ENCODE measurements around the gene CCP110. TPM values are rescaled to one million over a fixed set of nuclear protein-coding genes. Genes with fewer than 3 reads are reported as not detected.

CCP110 gene
- total and polyA plus RNA-seq, 5 donors from 2014 or later = 7.1 to 13.0 (median 9.5) TPM

DNA sequence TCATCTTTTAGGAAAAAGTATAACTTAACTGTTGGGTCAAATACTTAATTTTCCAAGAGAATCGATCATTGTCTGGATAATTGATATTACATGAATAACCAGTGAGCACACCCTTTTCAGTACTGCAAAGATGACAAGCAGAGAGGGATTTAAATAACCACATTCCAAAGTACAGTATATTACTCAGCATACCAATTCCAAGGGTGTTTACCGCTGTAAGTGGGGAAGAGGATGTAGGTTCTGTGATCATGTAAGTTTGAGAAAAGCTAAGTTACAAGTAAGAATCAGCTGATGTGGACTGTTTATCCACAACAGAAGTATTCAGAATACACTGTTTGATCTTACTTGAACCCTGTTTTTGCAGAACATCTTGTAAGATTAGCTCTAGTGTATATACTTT, 8.0 kb upstream of the CCP110 start:
- H3K4me3 Mint-ChIP-seq = no peak overlapping the region
- peaks cover 38% of the 10 kb centered on the region for H3K36me3 Mint-ChIP-seq
- DNase-seq (no peak), ATAC-seq (ENCODE audit: low read depth in 2 of 2) (no peak)
- Histone ChIP-seq H3K36me3 (ENCODE audit: control insufficient read depth, insufficient read depth, low read length) (peaks cover 26% of the 10 kb centered on the region), H3K4me3 (ENCODE audit: low read depth, low read length) (no peak overlapping the region), H3K27ac (ENCODE audit: insufficient read depth, low read length, poor library complexity, severe bottlenecking) (no peak overlapping the region), H3K27me3 (ENCODE audit: control insufficient read depth, insufficient read depth, low read length) (no peaks in the 10 kb centered on the region), H3K4me1 (ENCODE audit: control insufficient read depth, insufficient read depth, low read length, poor library complexity, severe bottlenecking) (peaks cover 21% of the 10 kb centered on the region), H3K9me3 (ENCODE audit: control insufficient read depth in 2 of 2, low read length in 2 of 2) (no peaks in the 10 kb centered on the region)
- no peak overlapping the region for H3K27ac Mint-ChIP-seq
- no peaks in the 10 kb centered on the region for H3K9me3 Mint-ChIP-seq
- H3K4me1 Mint-ChIP-seq = peaks cover 26 to 58% (median 42%) of the 10 kb centered on the region in 4 donors
- no peaks in the 10 kb centered on the region for H3K27me3 Mint-ChIP-seq

DNA sequence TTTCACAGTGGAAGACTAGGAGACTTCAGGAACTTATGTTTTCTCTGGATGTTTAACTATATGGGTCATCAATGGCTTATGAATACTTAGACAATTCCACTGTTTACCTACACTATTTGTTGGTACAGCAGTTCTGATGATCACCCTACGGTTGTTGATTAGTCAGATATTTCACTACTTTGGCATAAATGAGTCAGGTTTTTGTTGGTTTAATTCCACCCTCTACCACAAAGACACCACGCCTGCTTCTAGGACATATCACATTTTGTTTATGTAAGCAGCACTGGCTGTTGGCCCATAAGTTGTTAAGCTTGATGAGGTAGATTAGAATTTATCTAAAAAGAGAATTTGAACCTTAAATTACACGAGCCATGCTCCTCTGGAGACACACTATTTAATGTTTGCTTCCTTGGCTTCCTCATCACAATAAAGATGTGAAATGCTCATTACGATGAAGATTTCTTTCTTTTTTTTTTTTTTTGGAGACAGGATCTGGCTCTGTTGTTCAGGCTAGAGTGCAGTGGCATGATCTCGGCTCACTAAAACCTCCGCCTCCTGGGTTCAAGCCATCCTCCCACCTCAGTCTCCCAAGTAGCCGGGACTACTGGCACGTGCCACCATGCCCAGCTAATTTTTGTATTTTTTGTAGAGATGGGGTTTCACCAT, 6.2 kb upstream of the CCP110 start:
- Histone ChIP-seq H3K27me3 (ENCODE audit: control insufficient read depth, insufficient read depth, low read length) (no peaks in the 10 kb centered on the region), H3K27ac (ENCODE audit: insufficient read depth, low read length, poor library complexity, severe bottlenecking) (no peak overlapping the region), H3K4me3 (ENCODE audit: low read depth, low read length) (no peak overlapping the region), H3K36me3 (ENCODE audit: control insufficient read depth, insufficient read depth, low read length) (peaks cover 22% of the 10 kb centered on the region), H3K4me1 (ENCODE audit: control insufficient read depth, insufficient read depth, low read length, poor library complexity, severe bottlenecking) (peaks cover 34% of the 10 kb centered on the region), H3K9me3 (ENCODE audit: control insufficient read depth in 2 of 2, low read length in 2 of 2) (no peaks in the 10 kb centered on the region)
- ATAC-seq (ENCODE audit: low read depth in 2 of 2) (no peak), DNase-seq (peak in 2 of 3 donors; percentile 3 to 59)
- peak overlapping the region in 1 of 4 donors; percentile 5 for H3K4me3 Mint-ChIP-seq
- H3K4me1 Mint-ChIP-seq = peaks cover 35 to 71% (median 50%) of the 10 kb centered on the region in 4 donors
- H3K27me3 Mint-ChIP-seq = no peaks in the 10 kb centered on the region
- H3K9me3 Mint-ChIP-seq = no peaks in the 10 kb centered on the region
- peak overlapping the region; percentile 8 to 23 (median 10) for H3K27ac Mint-ChIP-seq
- H3K36me3 Mint-ChIP-seq = peaks cover 30% of the 10 kb centered on the region

- no peak for ATAC-seq (ENCODE audit: low read depth in 2 of 2)
- H3K36me3 Mint-ChIP-seq = peaks cover 25% of the 10 kb centered on the region
- peak overlapping the region in 2 of 4 donors; percentile 42 to 69 for H3K4me3 Mint-ChIP-seq
- Histone ChIP-seq H3K27ac (ENCODE audit: insufficient read depth, low read length, poor library complexity, severe bottlenecking) (no peak overlapping the region), H3K36me3 (ENCODE audit: control insufficient read depth, insufficient read depth, low read length) (peaks cover 22% of the 10 kb centered on the region), H3K4me1 (ENCODE audit: control insufficient read depth, insufficient read depth, low read length, poor library complexity, severe bottlenecking) (peaks cover 37% of the 10 kb centered on the region), H3K27me3 (ENCODE audit: control insufficient read depth, insufficient read depth, low read length) (no peaks in the 10 kb centered on the region), H3K9me3 (ENCODE audit: control insufficient read depth in 2 of 2, low read length in 2 of 2) (no peaks in the 10 kb centered on the region), H3K4me3 (ENCODE audit: low read depth, low read length) (no peak overlapping the region)
- no peaks in the 10 kb centered on the region for H3K27me3 Mint-ChIP-seq
- no peaks in the 10 kb centered on the region for H3K9me3 Mint-ChIP-seq
- DNase-seq = no peak
- H3K27ac Mint-ChIP-seq = no peak overlapping the region
- H3K4me1 Mint-ChIP-seq = peaks cover 32 to 72% (median 49%) of the 10 kb centered on the region in 4 donors
These were observed 5.4 kb upstream of the CCP110 start for GRCh38 chr16:19518388-19518787.

DNA sequence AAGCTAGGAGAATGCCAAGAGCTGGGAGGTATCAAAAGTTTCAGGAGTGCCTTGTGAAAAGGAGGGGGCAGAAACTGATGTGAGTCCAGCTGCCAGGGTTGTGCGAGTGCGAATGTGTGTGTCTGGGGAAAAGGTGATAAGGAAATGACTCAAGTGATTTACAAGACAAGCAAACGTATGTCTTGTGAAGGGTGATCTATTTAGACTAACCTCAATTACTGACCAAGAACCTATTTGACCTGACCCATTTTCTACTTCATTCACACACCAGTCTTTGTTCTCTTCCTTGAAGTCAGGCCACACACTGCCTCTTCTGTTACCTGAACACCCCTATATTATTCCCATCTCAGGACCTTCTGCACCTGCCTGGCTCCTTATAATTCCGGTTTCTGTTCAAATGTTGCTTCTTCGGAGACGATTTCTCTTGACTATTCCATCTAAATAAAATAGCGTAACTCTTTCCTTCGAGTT, 2.8 kb upstream of the CCP110 start:
- Histone ChIP-seq H3K4me1 (ENCODE audit: control insufficient read depth, insufficient read depth, low read length, poor library complexity, severe bottlenecking) (peaks cover 55% of the 10 kb centered on the region), H3K27ac (ENCODE audit: insufficient read depth, low read length, poor library complexity, severe bottlenecking) (peak overlapping the region; percentile 79), H3K27me3 (ENCODE audit: control insufficient read depth, insufficient read depth, low read length) (no peaks in the 10 kb centered on the region), H3K36me3 (ENCODE audit: control insufficient read depth, insufficient read depth, low read length) (peaks cover 11% of the 10 kb centered on the region), H3K9me3 (ENCODE audit: control insufficient read depth in 2 of 2, low read length in 2 of 2) (no peaks in the 10 kb centered on the region), H3K4me3 (ENCODE audit: low read depth, low read length) (peak overlapping the region; percentile 98)
- Mint-ChIP-seq H3K9me3 (no peaks in the 10 kb centered on the region), H3K4me1 (peaks cover 38 to 78% (median 49%) of the 10 kb centered on the region in 4 donors), H3K27ac (peak overlapping the region; percentile 85 to 95 (median 95)), H3K27me3 (no peaks in the 10 kb centered on the region), H3K36me3 (peaks cover 16% of the 10 kb centered on the region), H3K4me3 (peak overlapping the region; percentile 96 to 98 (median 98))
- DNase-seq (peak in 1 of 3 donors; percentile 26), ATAC-seq (ENCODE audit: low read depth in 2 of 2) (no peak)

DNA sequence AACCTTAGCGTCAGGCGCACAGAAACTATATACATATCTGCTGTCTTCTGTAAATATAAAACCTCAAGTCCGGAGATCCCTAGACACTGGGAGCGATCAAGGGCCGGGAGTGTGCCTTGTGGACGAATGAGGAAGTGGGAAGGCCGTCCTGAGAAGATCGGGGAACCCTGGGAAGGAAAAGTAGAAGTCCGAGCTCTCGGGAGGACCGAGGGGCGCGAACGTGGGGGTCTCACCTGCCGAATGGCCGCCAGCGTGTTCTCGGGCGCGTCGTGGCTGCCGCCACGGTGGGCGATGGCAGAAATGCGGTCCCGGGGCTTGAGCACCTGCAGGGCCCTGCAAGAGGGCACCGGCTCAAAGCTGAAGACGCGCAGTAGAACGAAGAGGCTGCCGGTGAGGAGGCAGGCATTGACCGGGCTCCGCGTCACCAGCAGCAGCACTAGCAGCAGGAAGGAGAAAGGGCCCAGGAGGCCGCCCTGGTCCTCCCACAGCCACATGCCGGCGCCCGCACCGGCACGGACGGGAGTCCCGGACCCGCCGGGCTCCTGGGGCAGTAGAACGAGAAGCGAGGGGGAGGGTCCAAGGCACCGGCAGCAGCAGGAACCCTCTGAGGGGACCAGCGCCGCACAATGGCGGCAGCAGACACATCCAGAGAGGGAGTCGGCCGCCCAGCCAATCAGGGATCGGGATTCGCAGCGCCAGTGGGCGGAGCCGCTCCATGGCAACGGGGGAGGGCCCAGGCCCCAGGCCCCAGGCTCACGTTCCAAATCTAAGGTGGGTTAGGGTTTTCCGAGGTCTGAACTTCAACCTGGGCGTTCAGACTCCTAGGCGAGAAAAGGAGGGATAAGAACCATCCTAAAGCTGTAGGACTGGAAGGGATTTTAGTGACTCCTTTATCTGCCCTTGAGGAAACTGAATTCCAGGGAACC, 2.0 kb upstream of the CCP110 start, which contains the start of gene GDE1:
TSS of gene GDE1 (minus strand) at position 628 of the 926 bp plus-strand sequence. CDS start at position 494, 134 bp downstream.
- Histone ChIP-seq H3K36me3 (ENCODE audit: control insufficient read depth, insufficient read depth, low read length) (peaks cover 4% of the 10 kb centered on the region), H3K27ac (ENCODE audit: insufficient read depth, low read length, poor library complexity, severe bottlenecking) (peak within 1 kb of the TSS; percentile 79), H3K27me3 (ENCODE audit: control insufficient read depth, insufficient read depth, low read length) (no peaks in the 10 kb centered on the region), H3K4me1 (ENCODE audit: control insufficient read depth, insufficient read depth, low read length, poor library complexity, severe bottlenecking) (peaks cover 55% of the 10 kb centered on the region), H3K4me3 (ENCODE audit: low read depth, low read length) (peak within 1 kb of the TSS; percentile 98), H3K9me3 (ENCODE audit: control insufficient read depth in 2 of 2, low read length in 2 of 2) (no peaks in the 10 kb centered on the region)
- Mint-ChIP-seq H3K4me1 (peaks cover 34 to 77% (median 46%) of the 10 kb centered on the region in 4 donors), H3K36me3 (peaks cover 10% of the 10 kb centered on the region), H3K4me3 (peak within 1 kb of the TSS; percentile 96 to 98 (median 98)), H3K27ac (peak within 1 kb of the TSS; percentile 61 to 95 (median 95)), H3K27me3 (no peaks in the 10 kb centered on the region), H3K9me3 (no peaks in the 10 kb centered on the region)
- ATAC-seq (ENCODE audit: low read depth in 2 of 2) (peak; percentile 76), DNase-seq (peak; percentile 89 to 93 (median 90))

- Histone ChIP-seq H3K36me3 (ENCODE audit: control insufficient read depth, insufficient read depth, low read length) (no peaks in the 10 kb centered on the region), H3K4me1 (ENCODE audit: control insufficient read depth, insufficient read depth, low read length, poor library complexity, severe bottlenecking) (peaks cover 55% of the 10 kb centered on the region), H3K27ac (ENCODE audit: insufficient read depth, low read length, poor library complexity, severe bottlenecking) (peak overlapping the region; percentile 79), H3K9me3 (ENCODE audit: control insufficient read depth in 2 of 2, low read length in 2 of 2) (no peaks in the 10 kb centered on the region), H3K4me3 (ENCODE audit: low read depth, low read length) (peak overlapping the region; percentile 66), H3K27me3 (ENCODE audit: control insufficient read depth, insufficient read depth, low read length) (no peaks in the 10 kb centered on the region)
- ATAC-seq (ENCODE audit: low read depth in 2 of 2) (no peak), DNase-seq (no peak)
- H3K9me3 Mint-ChIP-seq = no peaks in the 10 kb centered on the region
- peak overlapping the region; percentile 61 to 95 (median 95) for H3K27ac Mint-ChIP-seq
- H3K4me3 Mint-ChIP-seq = peak overlapping the region; percentile 96 to 98 (median 98)
- H3K4me1 Mint-ChIP-seq = peaks cover 28 to 73% (median 40%) of the 10 kb centered on the region in 4 donors
- no peaks in the 10 kb centered on the region for H3K27me3 Mint-ChIP-seq
- peaks cover 4% of the 10 kb centered on the region for H3K36me3 Mint-ChIP-seq
These were observed 1.4 kb upstream of the CCP110 start for GRCh38 chr16:19522397-19522732.

GRCh38 chr16:19522760-19523159, 982 bp upstream of the CCP110 start:
- Mint-ChIP-seq H3K4me3 (peak overlapping the region; percentile 45 to 98 (median 98)), H3K27ac (peak overlapping the region in 1 of 3 donors; percentile 95), H3K9me3 (no peaks in the 10 kb centered on the region), H3K27me3 (no peaks in the 10 kb centered on the region), H3K36me3 (peaks cover 4% of the 10 kb centered on the region), H3K4me1 (peaks cover 25 to 69% (median 36%) of the 10 kb centered on the region in 4 donors)
- peaks cover 2% of the 10 kb centered on the region for H3K36me3 ChIP-seq (ENCODE audit: control insufficient read depth, insufficient read depth, low read length)
- no peaks in the 10 kb centered on the region for H3K27me3 ChIP-seq (ENCODE audit: control insufficient read depth, insufficient read depth, low read length)
- H3K4me3 ChIP-seq (ENCODE audit: low read depth, low read length) = peak overlapping the region; percentile 66
- no peak for DNase-seq
- H3K27ac ChIP-seq (ENCODE audit: insufficient read depth, low read length, poor library complexity, severe bottlenecking) = peak overlapping the region; percentile 79
- peaks cover 55% of the 10 kb centered on the region for H3K4me1 ChIP-seq (ENCODE audit: control insufficient read depth, insufficient read depth, low read length, poor library complexity, severe bottlenecking)
- ATAC-seq (ENCODE audit: low read depth in 2 of 2) = no peak
- no peaks in the 10 kb centered on the region for H3K9me3 ChIP-seq (ENCODE audit: control insufficient read depth in 2 of 2, low read length in 2 of 2)

Measured in CD4-positive, CD25-positive, alpha-beta regulatory T cell (primary cell).